Upper lobe of right lung (tissue), 1 donor: ENCODE measurements around the gene ACAN. TPM values are rescaled to one million over a fixed set of nuclear protein-coding genes. Genes with fewer than 3 reads are reported as not detected.

Experiments used
- ATAC-seq: fragments of 200-7000 bp; cut with Tn5 transposase; one replicate; pipeline ENCODE4 v1.9.1; 2020; ENCODE audit warnings: mild to moderate bottlenecking, moderate library complexity
- DNase-seq: peaks from one replicate; pipeline ENCODE4 v3.0.0-alpha.2; 2020
- H3K27ac ChIP-seq: fragments of 200-600 bp; one replicate; pipeline ENCODE4 v1.8.0; 2022
- H3K27me3 ChIP-seq: fragments of 200-600 bp; one replicate; pipeline ENCODE4 v1.8.0; 2022; ENCODE audit warnings: mild to moderate bottlenecking
- H3K36me3 ChIP-seq: fragments of 200-600 bp; one replicate; pipeline ENCODE4 v1.8.0; 2022
- H3K4me1 ChIP-seq: fragments of 200-600 bp; one replicate; pipeline ENCODE4 v1.8.0; 2022
- H3K4me3 ChIP-seq: fragments of 200-600 bp; one replicate; pipeline ENCODE4 v1.8.0; 2022; ENCODE audit warnings: mild to moderate bottlenecking
- H3K9me3 ChIP-seq: fragments of 200-600 bp; one replicate; pipeline ENCODE4 v1.8.0; 2022
- intact Hi-C: fragments of 100-400 bp; cut with DNase I; formaldehyde crosslinking; loops from one replicate; pipeline ENCODE4 v1.11.0; 2022
- total RNA-seq: library from RNA; stranded (reverse); fragmentation: NEBNext Ultra II Directional; extraction: Animal tissue kit (Norgen Biotek cat#: 25700); gene quantifications from one replicate; pipeline ENCODE4 v1.2.1, GENCODE V29; 2021
- TF ChIP-seq, protein P1 (sequence below): fragments of 200-600 bp; IDR thresholded peaks from one replicate; pipeline ENCODE4 v1.8.0; 2022; ENCODE audit warnings: antibody characterized with exemption
- donor health status: DM: no; HTN: yes; CAD: no; lungs with severe emphysema.

ACAN gene
- total RNA-seq, 1 donor from 2014 or later = 0.06 TPM

- Histone ChIP-seq H3K4me1 (no peaks in the 10 kb centered on the region), H3K9me3 (peaks cover 4% of the 10 kb centered on the region), H3K27me3 (peaks cover 30% of the 10 kb centered on the region), H3K27ac (no peak overlapping the region), H3K4me3 (no peak overlapping the region), H3K36me3 (no peaks in the 10 kb centered on the region)
- TF ChIP-seq, protein P1, sequence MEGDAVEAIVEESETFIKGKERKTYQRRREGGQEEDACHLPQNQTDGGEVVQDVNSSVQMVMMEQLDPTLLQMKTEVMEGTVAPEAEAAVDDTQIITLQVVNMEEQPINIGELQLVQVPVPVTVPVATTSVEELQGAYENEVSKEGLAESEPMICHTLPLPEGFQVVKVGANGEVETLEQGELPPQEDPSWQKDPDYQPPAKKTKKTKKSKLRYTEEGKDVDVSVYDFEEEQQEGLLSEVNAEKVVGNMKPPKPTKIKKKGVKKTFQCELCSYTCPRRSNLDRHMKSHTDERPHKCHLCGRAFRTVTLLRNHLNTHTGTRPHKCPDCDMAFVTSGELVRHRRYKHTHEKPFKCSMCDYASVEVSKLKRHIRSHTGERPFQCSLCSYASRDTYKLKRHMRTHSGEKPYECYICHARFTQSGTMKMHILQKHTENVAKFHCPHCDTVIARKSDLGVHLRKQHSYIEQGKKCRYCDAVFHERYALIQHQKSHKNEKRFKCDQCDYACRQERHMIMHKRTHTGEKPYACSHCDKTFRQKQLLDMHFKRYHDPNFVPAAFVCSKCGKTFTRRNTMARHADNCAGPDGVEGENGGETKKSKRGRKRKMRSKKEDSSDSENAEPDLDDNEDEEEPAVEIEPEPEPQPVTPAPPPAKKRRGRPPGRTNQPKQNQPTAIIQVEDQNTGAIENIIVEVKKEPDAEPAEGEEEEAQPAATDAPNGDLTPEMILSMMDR = no peak
- DNase-seq = no peak
- intact Hi-C loops = no loop called here
- ATAC-seq = no peak
Measured at GRCh38 chr15:88769161-88769971, 33.9 kb upstream of the ACAN start.

DNA sequence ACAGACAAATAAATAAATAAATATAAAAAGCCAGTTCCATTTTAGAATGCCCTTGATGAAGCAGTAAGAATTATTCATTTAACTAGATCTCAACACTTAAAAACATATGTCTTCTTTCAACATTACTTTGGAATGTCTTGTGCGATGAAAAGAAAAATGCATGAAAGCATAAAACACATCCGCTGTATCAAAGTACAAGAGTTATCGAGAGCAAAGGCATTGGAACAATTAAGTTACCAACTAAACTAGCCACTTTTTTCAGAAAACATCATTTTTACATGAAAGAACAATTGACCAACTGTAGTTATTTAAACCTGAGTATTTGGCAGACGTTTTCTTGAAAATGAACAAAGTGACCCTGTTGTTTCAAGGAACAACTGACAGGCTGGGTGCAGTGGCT is 27.5 kb upstream of the ACAN start:
- no peak overlapping the region for H3K4me3 ChIP-seq
- H3K27me3 ChIP-seq = peaks cover 17% of the 10 kb centered on the region
- intact Hi-C loops = no loop called here
- ATAC-seq (no peak), DNase-seq (no peak)
- no peaks in the 10 kb centered on the region for H3K4me1 ChIP-seq
- H3K27ac ChIP-seq = no peak overlapping the region
- no peaks in the 10 kb centered on the region for H3K36me3 ChIP-seq
- H3K9me3 ChIP-seq = peaks cover 6% of the 10 kb centered on the region
- TF ChIP-seq, protein P1 = no peak

DNA sequence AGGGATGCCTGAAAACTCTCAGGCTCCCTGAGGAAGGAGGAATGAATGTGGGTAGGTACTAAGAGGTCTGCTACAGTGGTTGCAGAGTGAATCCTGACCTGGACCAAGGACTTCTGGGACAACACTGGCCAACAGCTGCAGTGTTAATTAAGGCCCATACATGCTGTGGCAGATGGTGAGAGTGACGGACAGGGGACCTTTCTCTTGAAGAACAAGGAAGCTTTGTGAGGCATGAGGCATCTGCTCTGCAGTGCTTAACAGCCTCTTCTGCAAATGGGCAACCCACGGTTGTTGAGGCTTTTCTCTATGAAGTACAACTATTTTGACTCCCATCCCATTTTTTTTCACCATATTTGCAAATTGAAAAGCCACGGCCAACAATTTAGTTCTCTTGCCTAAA is 26.6 kb upstream of the ACAN start:
- H3K9me3 ChIP-seq = peaks cover 6% of the 10 kb centered on the region
- no peak for DNase-seq

GRCh38 chr15:88779944-88780343 is 23.3 kb upstream of the ACAN start:
- intact Hi-C loops = no loop called here
- ATAC-seq (no peak), DNase-seq (no peak)
- peaks cover 6% of the 10 kb centered on the region for H3K9me3 ChIP-seq
- no peak overlapping the region for H3K27ac ChIP-seq
- peaks cover 12% of the 10 kb centered on the region for H3K27me3 ChIP-seq
- TF ChIP-seq, protein P1 = no peak
- no peaks in the 10 kb centered on the region for H3K36me3 ChIP-seq
- H3K4me1 ChIP-seq = no peaks in the 10 kb centered on the region
- H3K4me3 ChIP-seq = no peak overlapping the region

More for the DNA sequence above, 26.6 kb upstream of the ACAN start:
- ATAC-seq = no peak
- Histone ChIP-seq H3K4me1 (no peaks in the 10 kb centered on the region), H3K27me3 (peaks cover 12% of the 10 kb centered on the region), H3K27ac (no peak overlapping the region), H3K36me3 (no peaks in the 10 kb centered on the region), H3K4me3 (no peak overlapping the region)
- intact Hi-C loops = no loop called here
- TF ChIP-seq, protein P1 = no peak

GRCh38 chr15:88782465-88782864 is 20.8 kb upstream of the ACAN start:
- intact Hi-C loops = no loop called here
- no peaks in the 10 kb centered on the region for H3K4me1 ChIP-seq
- no peak for ATAC-seq
- H3K4me3 ChIP-seq = no peak overlapping the region
- TF ChIP-seq, protein P1 = no peak
- H3K27me3 ChIP-seq = peaks cover 12% of the 10 kb centered on the region
- H3K27ac ChIP-seq = no peak overlapping the region
- no peaks in the 10 kb centered on the region for H3K9me3 ChIP-seq
- no peaks in the 10 kb centered on the region for H3K36me3 ChIP-seq
- DNase-seq = no peak
